ENCODE results near the gene MSRB1. TPM values are rescaled to one million over a fixed set of nuclear protein-coding genes. Genes with fewer than 3 reads are reported as not detected.

The MSRB1 gene
- total RNA-seq, 2 experiments from 2014 or later: 2.3 to 2.4 TPM

GRCh38 chr16:1929105-1929504, 13.9 kb downstream of the MSRB1 start:
- Histone ChIP-seq H3K9me3 (ENCODE audit: control insufficient read depth in 1 of 2, insufficient read depth in 1 of 2, low read length in 2 of 2) (no peaks in the 10 kb centered on the region), H3K4me1 (ENCODE audit: insufficient read depth, low read length) (peaks cover 11% of the 10 kb centered on the region), H3K27me3 (ENCODE audit: control insufficient read depth in 1 of 2, insufficient read depth in 2 of 2, low read length in 2 of 2) (peaks cover under 1 to 2% of the 10 kb centered on the region in 2 experiments), H3K4me3 (ENCODE audit: low read length) (peak overlapping the region; percentile 42), H3K36me3 (ENCODE audit: insufficient read depth, low read length) (no peaks in the 10 kb centered on the region), H3K27ac (ENCODE audit: low read depth in 1 of 2, low read length in 2 of 2) (no peak overlapping the region)
- Mint-ChIP-seq H3K4me1 (ENCODE audit: low read depth) (no peaks in the 10 kb centered on the region), H3K4me3 (peak overlapping the region; percentile 88), H3K27me3 (peaks cover 9% of the 10 kb centered on the region), H3K36me3 (ENCODE audit: low read depth) (no peaks in the 10 kb centered on the region), H3K27ac (peak overlapping the region; percentile 42), H3K9me3 (no peaks in the 10 kb centered on the region)
- ChIA-PET POLR2A (interaction anchor here (0.6 to 1.5 kb wide), 4 partner anchors 12 to 226 kb away, joined by 3 to 8 read pairs (median 3); partner anchors contain the start of genes NUBP2, SPSB3 and TRAF7), CTCF (interaction anchor here (0.6 to 1.2 kb wide), 3 partner anchors 63 to 566 kb away, joined by 3 read pairs; no protein-coding TSS in a partner anchor)
- DNase-seq: peak in 1 of 14 experiments; percentile 25
- ATAC-seq (ENCODE audit: poor library complexity): peak; percentile 22
- intact Hi-C loops (cut with DNase I, micrococcal nuclease): loop anchor here (1.0 to 2.0 kb wide), 4 partner anchors 66 to 156 kb away; partner anchors contain the start of genes EME2 (in 2 of the 2) and MRPS34 (in 2 of the 2)
- TF ChIP-seq CTCF (IDR thresholded peaks at IDR 0.05): no peak

- peaks cover 34% of the 10 kb centered on the region for H3K27me3 Mint-ChIP-seq
Observed at GRCh38 chr16:1926271-1926670, 16.7 kb downstream of the MSRB1 start.

GRCh38 chr16:1924095-1924494, 18.9 kb downstream of the MSRB1 start:
- Histone ChIP-seq H3K4me1 (ENCODE audit: insufficient read depth, low read length) (peaks cover 10% of the 10 kb centered on the region), H3K27me3 (ENCODE audit: control insufficient read depth in 1 of 2, insufficient read depth in 2 of 2, low read length in 2 of 2) (peaks cover 36 to 44% of the 10 kb centered on the region in 2 experiments), H3K4me3 (ENCODE audit: low read length) (no peak overlapping the region), H3K27ac (ENCODE audit: low read depth in 1 of 2, low read length in 2 of 2) (no peak overlapping the region), H3K36me3 (ENCODE audit: insufficient read depth, low read length) (no peaks in the 10 kb centered on the region), H3K9me3 (ENCODE audit: control insufficient read depth in 1 of 2, insufficient read depth in 1 of 2, low read length in 2 of 2) (peaks cover 0 to 27% of the 10 kb centered on the region in 2 experiments)
- H3K4me1 Mint-ChIP-seq (ENCODE audit: low read depth): no peaks in the 10 kb centered on the region
- ChIA-PET POLR2A (no interaction called here), CTCF (interaction anchor here (1.0 kb wide), 1 partner anchor 217 kb away, joined by 4 read pairs; no protein-coding TSS in a partner anchor)
- ATAC-seq (ENCODE audit: poor library complexity) (no peak), DNase-seq (no peak)
- no peaks in the 10 kb centered on the region for H3K36me3 Mint-ChIP-seq (ENCODE audit: low read depth)
- no peak overlapping the region for H3K4me3 Mint-ChIP-seq
- no peak for TF ChIP-seq CTCF (IDR thresholded peaks at IDR 0.05)
- peaks cover 45% of the 10 kb centered on the region for H3K27me3 Mint-ChIP-seq
- no peaks in the 10 kb centered on the region for H3K9me3 Mint-ChIP-seq
- intact Hi-C loops (cut with DNase I, micrococcal nuclease): no loop called here
- H3K27ac Mint-ChIP-seq: no peak overlapping the region

More at GRCh38 chr16:1926271-1926670, 16.7 kb downstream of the MSRB1 start:
- H3K27me3 ChIP-seq (ENCODE audit: control insufficient read depth in 1 of 2, insufficient read depth in 2 of 2, low read length in 2 of 2): peaks cover 22% of the 10 kb centered on the region in 2 experiments
- no peaks in the 10 kb centered on the region for H3K4me1 Mint-ChIP-seq (ENCODE audit: low read depth)
- H3K4me1 ChIP-seq (ENCODE audit: insufficient read depth, low read length): peaks cover 20% of the 10 kb centered on the region
- H3K4me3 Mint-ChIP-seq: no peak overlapping the region
- intact Hi-C loops (cut with DNase I, micrococcal nuclease): no loop called here
- no peak for ATAC-seq (ENCODE audit: poor library complexity)
- H3K4me3 ChIP-seq (ENCODE audit: low read length): no peak overlapping the region
- no peak overlapping the region for H3K27ac Mint-ChIP-seq
- TF ChIP-seq CTCF (IDR thresholded peaks at IDR 0.05): no peak
- ChIA-PET POLR2A (no interaction called here), CTCF (no interaction called here)
- H3K9me3 Mint-ChIP-seq: no peaks in the 10 kb centered on the region
- no peak overlapping the region for H3K27ac ChIP-seq (ENCODE audit: low read depth in 1 of 2, low read length in 2 of 2)
- H3K36me3 Mint-ChIP-seq (ENCODE audit: low read depth): no peaks in the 10 kb centered on the region
- DNase-seq: no peak
- no peaks in the 10 kb centered on the region for H3K36me3 ChIP-seq (ENCODE audit: insufficient read depth, low read length)
- H3K9me3 ChIP-seq (ENCODE audit: control insufficient read depth in 1 of 2, insufficient read depth in 1 of 2, low read length in 2 of 2): peaks cover 0 to 12% of the 10 kb centered on the region in 2 experiments
